ENCODE results near the gene KRT75.

The KRT75 gene

GRCh38 chr12:52402873-52403540 lies 31.2 kb downstream of the KRT75 start:
- Histone ChIP-seq H4K20me1 (ENCODE audit: insufficient read depth, low read length) (peaks cover 4% of the 10 kb centered on the region; the same call in 1 of the 2 replicates), H3K27ac (ENCODE audit: low read length) (no peak overlapping the region), H3K4me2 (ENCODE audit: insufficient read depth, low read length) (no peak overlapping the region), H2AFZ (ENCODE audit: low read depth, low read length) (no peak overlapping the region), H3K79me2 (ENCODE audit: insufficient read depth, low read length) (no peaks in the 10 kb centered on the region), H3K9ac (ENCODE audit: low read depth, low read length) (no peak overlapping the region), H3K4me3 (ENCODE audit: low read depth in 1 of 2, low read length in 2 of 2) (no peak overlapping the region), H3K36me3 (ENCODE audit: insufficient read depth, low read length) (no peaks in the 10 kb centered on the region), H3K27me3 (ENCODE audit: insufficient read depth, low read length, poor library complexity) (peaks cover 6% of the 10 kb centered on the region), H3K4me1 (ENCODE audit: insufficient read depth, low read length) (no peaks in the 10 kb centered on the region), H3K9me3 (ENCODE audit: insufficient read depth, low read length, severe bottlenecking) (no peaks in the 10 kb centered on the region)
- no peak for TF ChIP-seq EZH2 (IDR thresholded peaks at IDR 0.05; ENCODE audit: borderline replicate concordance, low read depth, low read length, severe bottlenecking)
- no peak for TF ChIP-seq CTCF (IDR thresholded peaks at IDR 0.05; ENCODE audit: borderline replicate concordance, extremely low read depth, low read length, poor library complexity, severe bottlenecking)
- ATAC-seq (ENCODE audit: insufficient read depth, low read depth) (no peak), DNase-seq (no peak)

DNA sequence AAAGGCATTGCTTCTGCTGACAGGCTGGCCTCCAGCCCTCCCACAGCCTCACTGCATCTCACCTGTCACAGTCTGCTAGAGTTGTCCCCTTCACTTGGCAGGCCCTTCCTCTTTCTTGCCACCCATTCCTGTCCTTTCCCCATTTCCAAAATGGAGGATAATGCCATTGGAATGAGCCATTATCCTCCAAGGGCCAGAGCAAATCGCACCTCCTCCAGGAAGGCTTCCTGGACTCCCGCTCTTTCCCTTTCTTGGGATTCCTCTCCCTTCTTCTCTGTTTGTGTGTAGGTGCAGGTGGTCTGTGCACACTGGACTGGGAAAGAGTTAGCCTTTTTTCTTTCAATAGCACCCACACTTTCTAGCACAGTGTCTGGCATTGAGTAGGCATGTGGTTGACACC lies 31.8 kb downstream of the KRT75 start:
- TF ChIP-seq CTCF (IDR thresholded peaks at IDR 0.05; ENCODE audit: borderline replicate concordance, extremely low read depth, low read length, poor library complexity, severe bottlenecking) (no peak), EZH2 (IDR thresholded peaks at IDR 0.05; ENCODE audit: borderline replicate concordance, low read depth, low read length, severe bottlenecking) (no peak)
- no peak for ATAC-seq (ENCODE audit: insufficient read depth, low read depth)
- H3K4me3 ChIP-seq (ENCODE audit: low read depth in 1 of 2, low read length in 2 of 2) = no peak overlapping the region

GRCh38 chr12:52401926-52402325 lies 32.2 kb downstream of the KRT75 start:
- H3K27ac ChIP-seq (ENCODE audit: low read length) = no peak overlapping the region
- no peak overlapping the region for H3K4me2 ChIP-seq (ENCODE audit: insufficient read depth, low read length)
- H2AFZ ChIP-seq (ENCODE audit: low read depth, low read length) = no peak overlapping the region
- no peaks in the 10 kb centered on the region for H3K4me1 ChIP-seq (ENCODE audit: insufficient read depth, low read length)
- ATAC-seq (ENCODE audit: insufficient read depth, low read depth) (no peak), DNase-seq (no peak)
- H4K20me1 ChIP-seq (ENCODE audit: insufficient read depth, low read length) = peaks cover 4% of the 10 kb centered on the region; the same call in 1 of the 2 replicates
- H3K27me3 ChIP-seq (ENCODE audit: insufficient read depth, low read length, poor library complexity) = peaks cover 6% of the 10 kb centered on the region
- H3K79me2 ChIP-seq (ENCODE audit: insufficient read depth, low read length) = no peaks in the 10 kb centered on the region
- H3K36me3 ChIP-seq (ENCODE audit: insufficient read depth, low read length) = no peaks in the 10 kb centered on the region
- H3K9ac ChIP-seq (ENCODE audit: low read depth, low read length) = no peak overlapping the region
- no peaks in the 10 kb centered on the region for H3K9me3 ChIP-seq (ENCODE audit: insufficient read depth, low read length, severe bottlenecking)
- H3K4me3 ChIP-seq (ENCODE audit: low read depth in 1 of 2, low read length in 2 of 2) = no peak overlapping the region
- TF ChIP-seq CTCF (IDR thresholded peaks at IDR 0.05; ENCODE audit: borderline replicate concordance, extremely low read depth, low read length, poor library complexity, severe bottlenecking) (no peak), EZH2 (IDR thresholded peaks at IDR 0.05; ENCODE audit: borderline replicate concordance, low read depth, low read length, severe bottlenecking) (no peak)

More for the DNA sequence above, 31.8 kb downstream of the KRT75 start:
- H3K4me2 ChIP-seq (ENCODE audit: insufficient read depth, low read length) = no peak overlapping the region
- no peak overlapping the region for H3K27ac ChIP-seq (ENCODE audit: low read length)
- no peaks in the 10 kb centered on the region for H3K9me3 ChIP-seq (ENCODE audit: insufficient read depth, low read length, severe bottlenecking)
- H3K9ac ChIP-seq (ENCODE audit: low read depth, low read length) = no peak overlapping the region
- no peak overlapping the region for H2AFZ ChIP-seq (ENCODE audit: low read depth, low read length)
- no peaks in the 10 kb centered on the region for H3K79me2 ChIP-seq (ENCODE audit: insufficient read depth, low read length)
- H3K36me3 ChIP-seq (ENCODE audit: insufficient read depth, low read length) = no peaks in the 10 kb centered on the region
- H4K20me1 ChIP-seq (ENCODE audit: insufficient read depth, low read length) = peaks cover 4% of the 10 kb centered on the region; the same call in 1 of the 2 replicates
- no peak for DNase-seq
- no peaks in the 10 kb centered on the region for H3K4me1 ChIP-seq (ENCODE audit: insufficient read depth, low read length)
- H3K27me3 ChIP-seq (ENCODE audit: insufficient read depth, low read length, poor library complexity) = peaks cover 6% of the 10 kb centered on the region
